ENCODE measurements around the gene CARF. TPM values are rescaled to one million over a fixed set of nuclear protein-coding genes. Genes with fewer than 3 reads are reported as not detected.

CARF gene
- total and polyA plus RNA-seq, 2 of the 13 experiments (the other 11 are each of a cell fraction or from before 2014, with no cell fraction given) = 3.0 to 5.4 TPM

DNA sequence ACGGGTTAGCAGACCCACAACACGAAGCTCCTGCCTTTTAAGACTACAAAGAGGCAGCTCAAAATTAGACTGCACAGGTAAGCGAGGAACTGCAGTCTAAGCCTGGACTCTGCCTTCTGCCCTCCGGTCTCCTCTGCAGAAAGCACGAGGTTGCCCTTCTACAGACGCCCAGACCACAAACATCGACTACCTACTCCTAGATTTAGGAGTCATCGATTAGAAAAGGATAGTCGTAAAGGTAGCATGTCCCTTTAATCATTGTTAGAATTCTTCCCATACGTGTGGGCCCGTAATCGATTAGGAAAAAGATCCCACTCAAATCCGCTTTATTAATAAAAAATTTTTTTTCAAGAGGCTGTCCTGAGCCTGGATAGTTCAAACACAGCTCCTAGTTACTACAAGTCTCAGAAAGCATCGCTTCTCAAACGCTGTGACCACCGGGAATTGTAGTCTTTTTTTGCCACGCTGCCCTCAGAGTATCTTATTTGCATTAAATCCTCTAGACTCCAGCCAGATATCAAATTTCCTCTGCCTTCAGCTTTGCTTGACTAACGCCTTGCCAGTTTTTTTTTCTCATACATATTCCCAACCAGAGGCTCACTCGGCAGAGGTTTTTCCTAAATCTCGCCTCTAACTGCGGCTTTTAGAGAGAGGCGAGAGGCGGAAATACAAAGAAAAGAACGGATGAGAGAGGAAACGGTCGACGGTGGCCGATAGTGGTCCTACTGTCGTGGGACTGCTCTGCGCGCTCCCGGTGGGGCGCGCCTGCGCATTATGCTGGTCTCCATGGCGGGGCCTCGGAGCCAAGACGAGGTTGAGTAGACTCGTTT is at the start of gene CARF, which contains the start of gene WDR12 (continued):
- TF ChIP-seq HNF4G (IDR thresholded peaks at IDR 0.05; ENCODE audit: borderline replicate concordance, low read depth, low read length) = peak; percentile 69
- peak; percentile 72; the same call in 1 of the 2 replicates for TF ChIP-seq HNF4G (CRISPR knock-in tag; IDR thresholded peaks at IDR 0.05; ENCODE audit: borderline replicate concordance, low read depth)
- TF ChIP-seq NFATC3 (CRISPR knock-in tag; IDR thresholded peaks at IDR 0.05) = no peak
- peak; percentile 54; the same call in 1 of the 2 replicates for TF ChIP-seq TEF (CRISPR knock-in tag; IDR thresholded peaks at IDR 0.05)
- TF ChIP-seq TFDP2 (CRISPR knock-in tag; IDR thresholded peaks at IDR 0.05) = peak; percentile 63; the same call in 1 of the 2 replicates
- no peak for TF ChIP-seq ZNF597 (CRISPR knock-in tag; IDR thresholded peaks at IDR 0.05)
- no peak for TF ChIP-seq PHB2 (IDR thresholded peaks at IDR 0.05; ENCODE audit: partially characterized antibody)
- no peak for TF ChIP-seq SOX6 (IDR thresholded peaks at IDR 0.05)
- peak; percentile 4; the same call in 1 of the 2 replicates for TF ChIP-seq SOX6 (CRISPR knock-in tag; IDR thresholded peaks at IDR 0.05)
- 0 out of 2 replicates have a peak, but pooled peaks have one; percentile 14 for TF ChIP-seq ZNF121 (CRISPR knock-in tag; IDR thresholded peaks at IDR 0.05)
- TF ChIP-seq NCOA1 (CRISPR knock-in tag; IDR thresholded peaks at IDR 0.05) = no peak
- TF ChIP-seq SMAD9 (CRISPR knock-in tag; IDR thresholded peaks at IDR 0.05) = no peak
- no peak; the same call in 1 of the 2 replicates for TF ChIP-seq CBX5 (CRISPR knock-in tag; IDR thresholded peaks at IDR 0.05; ENCODE audit: borderline replicate concordance)
- TF ChIP-seq GPN1 (CRISPR knock-in tag; IDR thresholded peaks at IDR 0.05; ENCODE audit: borderline replicate concordance) = no peak
- no peak for TF ChIP-seq PREB (CRISPR knock-in tag; IDR thresholded peaks at IDR 0.05)
- TF ChIP-seq, protein P1, sequence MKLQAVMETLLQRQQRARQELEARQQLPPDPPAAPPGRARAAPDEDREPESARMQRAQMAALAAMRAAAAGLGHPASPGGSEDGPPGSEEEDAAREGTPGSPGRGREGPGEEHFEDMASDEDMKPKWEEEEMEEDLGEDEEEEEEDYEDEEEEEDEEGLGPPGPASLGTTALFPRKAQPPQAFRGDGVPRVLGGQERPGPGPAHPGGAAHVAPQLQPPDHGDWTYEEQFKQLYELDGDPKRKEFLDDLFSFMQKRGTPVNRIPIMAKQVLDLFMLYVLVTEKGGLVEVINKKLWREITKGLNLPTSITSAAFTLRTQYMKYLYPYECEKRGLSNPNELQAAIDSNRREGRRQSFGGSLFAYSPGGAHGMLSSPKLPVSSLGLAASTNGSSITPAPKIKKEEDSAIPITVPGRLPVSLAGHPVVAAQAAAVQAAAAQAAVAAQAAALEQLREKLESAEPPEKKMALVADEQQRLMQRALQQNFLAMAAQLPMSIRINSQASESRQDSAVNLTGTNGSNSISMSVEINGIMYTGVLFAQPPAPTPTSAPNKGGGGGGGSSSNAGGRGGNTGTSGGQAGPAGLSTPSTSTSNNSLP (IDR thresholded peaks at IDR 0.05; ENCODE audit: low read depth, low read length) = peak; percentile 71; the same call in 1 of the 2 replicates

Data from HepG2 (cell line).